NB4 (cell line): ENCODE results near the gene INO80D.

ENCODE experiments used
- CTCF ChIP-seq: IDR thresholded peaks from one replicate; pipeline ENCODE4 v1.5.1; 2012; ENCODE audit warnings: low read depth, low read length
- POLR2A ChIP-seq: IDR thresholded peaks from 2 replicates; pipeline ENCODE4 v1.6.1; 2011; ENCODE audit warnings: mild to moderate bottlenecking; ENCODE audit not compliant: insufficient read length; ENCODE audit errors: extremely low read depth

- TF ChIP-seq POLR2A (no peak), CTCF (no peak)
Observed at GRCh38 chr2:205984381-205984780, 101.6 kb downstream of the INO80D start.
